T-helper 2 cell (primary cell): Measurements from ENCODE around the gene SYCP1.
"Not testable (repeated sequence)": the region's sequence is repeated elsewhere in the genome, so short reads cannot be mapped to it uniquely, and the experiment has no call there.

Experiments used
- DNase-seq, 5 experiments: peaks; one replicate each; pipeline versions ENCODE4 v3.0.0 to v3.0.0-alpha.2; 2012 to 2022
- total RNA-seq, 2 donors: gene quantifications; one replicate each; lab custom pipeline; 2026; lab: John Stamatoyannopoulos, UW

Gene SYCP1, protein sequence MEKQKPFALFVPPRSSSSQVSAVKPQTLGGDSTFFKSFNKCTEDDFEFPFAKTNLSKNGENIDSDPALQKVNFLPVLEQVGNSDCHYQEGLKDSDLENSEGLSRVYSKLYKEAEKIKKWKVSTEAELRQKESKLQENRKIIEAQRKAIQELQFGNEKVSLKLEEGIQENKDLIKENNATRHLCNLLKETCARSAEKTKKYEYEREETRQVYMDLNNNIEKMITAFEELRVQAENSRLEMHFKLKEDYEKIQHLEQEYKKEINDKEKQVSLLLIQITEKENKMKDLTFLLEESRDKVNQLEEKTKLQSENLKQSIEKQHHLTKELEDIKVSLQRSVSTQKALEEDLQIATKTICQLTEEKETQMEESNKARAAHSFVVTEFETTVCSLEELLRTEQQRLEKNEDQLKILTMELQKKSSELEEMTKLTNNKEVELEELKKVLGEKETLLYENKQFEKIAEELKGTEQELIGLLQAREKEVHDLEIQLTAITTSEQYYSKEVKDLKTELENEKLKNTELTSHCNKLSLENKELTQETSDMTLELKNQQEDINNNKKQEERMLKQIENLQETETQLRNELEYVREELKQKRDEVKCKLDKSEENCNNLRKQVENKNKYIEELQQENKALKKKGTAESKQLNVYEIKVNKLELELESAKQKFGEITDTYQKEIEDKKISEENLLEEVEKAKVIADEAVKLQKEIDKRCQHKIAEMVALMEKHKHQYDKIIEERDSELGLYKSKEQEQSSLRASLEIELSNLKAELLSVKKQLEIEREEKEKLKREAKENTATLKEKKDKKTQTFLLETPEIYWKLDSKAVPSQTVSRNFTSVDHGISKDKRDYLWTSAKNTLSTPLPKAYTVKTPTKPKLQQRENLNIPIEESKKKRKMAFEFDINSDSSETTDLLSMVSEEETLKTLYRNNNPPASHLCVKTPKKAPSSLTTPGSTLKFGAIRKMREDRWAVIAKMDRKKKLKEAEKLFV
- total RNA-seq = 0 to 0.07 reads per million in 2 donors

GRCh38 chr1:114854693-114855320 is at the start of gene SYCP1:
Gene SYCP1 (plus strand): TSS chr1:114854863. CDS start chr1:114855465, 602 bp downstream.
- peak in 1 of 5 experiments; percentile 3 for DNase-seq

DNA sequence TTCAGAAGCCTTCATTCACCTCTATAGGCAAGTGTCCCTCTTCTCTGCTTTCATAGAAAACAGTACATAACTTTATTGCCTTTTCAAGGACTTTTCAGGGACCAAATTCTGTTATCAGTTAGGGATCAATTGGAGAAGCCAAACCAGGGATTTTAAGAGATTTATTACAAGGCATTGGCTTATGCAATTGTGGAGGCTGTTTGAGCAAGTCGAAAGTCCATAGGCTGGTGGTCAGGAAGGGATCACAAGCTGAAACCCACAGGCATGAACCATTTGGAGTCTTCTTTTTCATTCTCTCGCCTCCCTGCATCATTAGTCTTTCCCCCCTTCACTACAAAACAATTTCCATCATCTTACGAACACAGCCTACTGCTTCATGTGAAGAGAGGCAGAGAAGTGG is 34.8 kb upstream of the SYCP1 start:
- DNase-seq = no peak

GRCh38 chr1:114820392-114820791 is 34.3 kb upstream of the SYCP1 start:
- no peak for DNase-seq

DNA sequence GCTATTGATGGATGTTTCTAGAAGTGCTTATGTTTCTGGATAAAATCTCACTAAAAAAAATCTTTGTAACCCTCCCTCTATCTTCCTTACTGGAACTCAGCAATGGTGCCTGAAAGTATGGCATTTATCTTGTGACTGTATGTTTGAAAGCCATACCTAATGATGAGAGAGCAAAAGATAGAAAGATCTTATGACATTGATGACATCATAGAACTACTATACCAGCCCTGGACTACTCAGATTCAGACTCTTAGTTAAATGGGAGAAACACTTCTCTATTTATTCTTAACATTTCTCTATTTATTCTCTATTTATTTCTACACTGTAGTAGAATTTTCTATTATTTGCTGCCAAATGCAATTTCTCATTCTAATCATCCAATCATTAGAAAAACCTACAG is 32.7 kb upstream of the SYCP1 start:
- DNase-seq = no peak

GRCh38 chr1:114828251-114828650 is 26.4 kb upstream of the SYCP1 start:
- DNase-seq = no peak

DNA sequence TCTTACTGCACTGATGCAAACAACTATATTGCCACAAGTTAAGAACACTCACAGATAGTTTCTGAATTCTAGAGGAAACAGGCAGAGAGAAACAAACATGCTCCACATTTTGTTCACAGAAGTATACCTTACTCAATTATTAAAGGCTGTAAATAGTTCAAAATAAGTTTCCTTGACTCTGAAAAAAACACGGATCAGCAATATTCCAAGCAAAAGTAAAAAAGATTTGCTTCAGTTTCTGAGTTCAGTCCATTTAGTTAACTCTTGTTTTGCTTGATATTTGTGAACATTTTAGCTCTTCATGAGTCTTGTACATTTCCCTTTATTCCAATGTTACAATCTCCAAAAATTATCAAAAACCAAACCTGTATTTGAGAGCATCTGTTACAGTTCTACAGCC is 24.6 kb upstream of the SYCP1 start:
- DNase-seq = not testable (repeated sequence)

DNA sequence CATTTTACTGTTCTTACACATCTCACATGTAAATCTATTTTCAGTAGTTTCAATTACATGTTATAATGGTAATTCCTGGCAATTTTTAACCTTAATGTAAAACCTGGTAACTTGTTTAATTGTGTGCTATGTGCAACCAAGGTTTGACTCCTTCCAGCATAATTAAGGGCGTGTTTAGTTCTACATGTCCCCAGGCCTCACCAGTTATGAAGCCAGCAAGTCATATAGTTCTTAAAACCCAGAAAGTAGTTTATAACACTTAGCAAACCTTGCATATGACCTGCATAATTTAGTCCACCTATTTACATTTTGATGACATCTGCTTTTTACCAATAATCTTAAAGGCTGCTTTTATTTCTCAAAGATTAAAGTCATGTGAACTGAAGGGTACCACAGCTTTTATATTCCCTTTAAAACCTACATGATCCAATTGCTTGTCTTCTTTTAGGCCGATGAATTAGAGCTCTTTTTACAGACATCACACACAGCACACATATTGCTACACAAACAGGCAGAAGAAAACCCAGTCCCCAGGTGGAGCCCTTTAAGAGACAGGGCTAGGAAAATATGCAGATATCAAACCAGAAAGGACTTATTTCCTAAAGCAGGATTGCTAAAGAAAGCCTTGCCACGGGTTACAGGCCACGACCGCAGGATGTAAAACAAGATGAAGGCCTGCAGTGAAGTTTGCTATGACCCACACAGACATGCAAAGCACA is 23.2 kb upstream of the SYCP1 start:
- no peak for DNase-seq

DNA sequence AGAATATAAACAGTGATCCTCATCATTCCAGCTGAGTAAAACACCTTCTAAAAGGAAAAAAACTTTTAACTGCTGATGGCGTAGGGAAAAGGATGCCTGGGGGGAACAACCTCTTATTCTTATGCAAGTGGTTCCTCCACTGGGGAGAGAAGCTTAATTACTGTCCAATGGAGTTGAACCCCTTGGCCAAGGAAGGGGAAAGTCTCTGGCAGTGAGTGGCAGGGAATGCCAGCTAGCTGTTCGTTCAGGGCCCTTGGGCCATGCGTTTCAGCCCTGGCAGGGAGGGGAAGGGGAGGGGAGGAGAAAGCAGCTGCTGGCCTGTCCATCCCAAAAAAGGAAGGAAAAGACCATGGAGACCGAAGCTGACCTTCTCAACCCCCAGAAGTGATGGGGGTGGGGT is 22.6 kb upstream of the SYCP1 start:
- DNase-seq = no peak

DNA sequence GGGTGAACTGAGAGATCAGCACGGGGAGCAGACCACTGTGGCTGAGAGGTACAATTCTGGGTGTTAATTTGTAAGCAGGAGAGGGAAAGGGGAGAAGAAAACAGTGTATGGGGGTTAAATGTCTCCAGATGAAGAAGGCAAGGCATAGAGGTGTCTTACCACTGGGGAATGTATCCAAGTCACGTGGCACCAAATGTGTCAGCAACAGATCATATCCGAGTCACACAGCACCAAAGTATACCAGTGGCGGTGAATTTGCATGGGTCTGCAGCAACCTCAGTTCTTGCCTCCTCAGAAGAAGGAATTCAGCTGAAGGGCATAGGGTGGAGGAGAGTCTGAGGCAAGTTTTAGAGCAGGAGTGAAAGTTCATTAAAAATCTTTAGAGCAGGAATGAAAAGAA is 21.2 kb upstream of the SYCP1 start:
- DNase-seq = no peak

- no peak for DNase-seq
Observed at GRCh38 chr1:114844270-114844669, 10.4 kb upstream of the SYCP1 start.

GRCh38 chr1:114853584-114853983 is 1.1 kb upstream of the SYCP1 start:
- no peak for DNase-seq

GRCh38 chr1:114861384-114861783 is 6.7 kb downstream of the SYCP1 start:
- no peak for DNase-seq

DNA sequence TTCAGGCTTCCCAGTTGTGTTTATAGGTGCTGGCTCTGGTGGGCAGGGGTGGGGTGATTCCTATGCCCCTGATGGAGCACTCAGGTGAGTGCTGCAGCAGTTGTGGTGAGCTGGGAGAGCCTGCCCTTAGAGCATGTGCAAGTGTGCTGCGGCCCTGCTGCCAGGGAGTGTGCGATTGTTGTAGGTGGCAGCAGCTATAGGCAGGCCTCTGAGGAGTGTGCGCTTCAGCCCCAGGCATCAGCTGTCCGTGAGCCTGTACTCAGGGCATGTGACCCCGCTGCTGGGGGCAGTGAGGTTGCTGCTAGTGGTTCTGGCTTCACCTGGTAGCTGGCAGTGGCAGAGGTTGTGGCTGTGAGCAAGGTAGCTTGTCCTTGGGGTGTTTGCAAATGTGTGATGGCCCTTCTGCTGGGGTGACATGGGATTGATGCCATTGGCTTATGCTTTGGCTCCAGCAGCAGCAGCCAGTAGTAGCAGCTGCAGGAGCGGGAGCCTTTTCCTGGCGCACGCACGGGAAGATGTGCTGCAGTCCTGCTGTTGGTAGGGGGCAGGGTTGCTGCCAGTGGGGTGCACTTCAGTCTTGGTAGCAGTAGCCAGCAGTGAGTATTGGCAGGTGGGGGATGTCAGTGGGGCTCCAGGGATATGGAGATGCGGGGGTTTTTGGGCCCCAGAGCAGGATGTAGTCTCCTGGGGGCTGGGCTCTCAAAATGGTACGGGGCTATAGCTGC is 37.7 kb downstream of the SYCP1 start:
- no peak for DNase-seq

DNA sequence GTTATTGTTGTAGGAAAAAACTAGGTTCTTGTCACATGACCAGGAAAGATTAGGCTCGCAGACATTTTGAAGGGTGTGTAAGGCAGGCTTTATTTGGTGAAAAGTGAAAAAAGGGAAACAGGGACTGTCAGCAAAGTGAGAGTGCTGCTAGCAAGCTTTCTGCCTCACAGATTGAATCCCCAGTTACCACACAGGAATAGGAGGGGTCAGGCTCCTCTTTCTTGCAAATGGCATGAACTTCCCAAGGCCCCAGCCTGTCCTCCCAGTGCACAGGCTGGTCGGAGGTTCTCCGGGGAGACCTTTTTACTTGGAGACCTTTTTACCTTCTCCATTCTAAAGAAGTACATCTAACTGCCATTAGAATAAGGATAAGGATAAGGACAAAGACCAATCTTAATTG is 42.1 kb downstream of the SYCP1 start:
- DNase-seq = no peak

- no peak for DNase-seq
Observed at GRCh38 chr1:114901814-114902213, 47.2 kb downstream of the SYCP1 start.

GRCh38 chr1:114902343-114902742 is 47.7 kb downstream of the SYCP1 start:
- no peak for DNase-seq

- DNase-seq = no peak
Observed at GRCh38 chr1:114903480-114903879, 48.8 kb downstream of the SYCP1 start.

DNA sequence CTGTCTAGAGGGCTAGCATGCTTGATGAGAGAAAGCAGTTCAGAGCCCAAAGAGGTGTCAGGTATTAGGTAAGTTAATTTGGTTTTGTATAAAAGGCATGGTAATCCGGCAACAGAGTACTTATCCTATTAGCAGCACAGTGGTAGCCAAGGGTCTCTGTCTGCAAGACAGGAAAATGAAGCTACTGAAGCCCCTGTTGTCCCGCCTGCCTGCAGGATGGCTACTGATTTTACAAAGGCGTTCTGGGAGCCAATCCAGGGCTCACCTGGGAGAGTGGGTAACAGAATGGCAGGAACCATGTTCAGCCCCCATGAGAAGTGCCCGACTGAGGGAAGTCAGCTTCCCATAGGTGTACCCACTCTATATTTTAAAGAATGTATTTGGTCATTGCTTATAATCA is 61.1 kb downstream of the SYCP1 start:
- not testable (repeated sequence) for DNase-seq

DNA sequence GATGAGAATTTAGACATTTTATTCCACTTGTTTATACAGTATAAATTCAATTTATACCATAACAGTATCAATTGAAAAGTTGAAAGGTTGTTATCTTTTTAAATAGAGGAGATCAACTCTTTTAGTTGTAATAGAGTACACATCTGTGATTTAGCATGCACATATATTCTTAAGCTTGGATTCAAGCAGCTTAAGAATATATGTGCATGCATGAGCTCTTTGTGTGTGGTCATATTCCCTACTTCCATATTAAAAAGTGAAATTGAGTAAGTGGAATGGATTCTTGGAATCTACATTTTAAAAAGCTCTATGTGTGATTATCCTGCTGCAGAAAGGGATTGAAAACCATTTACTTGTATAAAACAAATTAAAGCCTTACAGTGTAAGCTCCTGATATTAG is 71.9 kb downstream of the SYCP1 start:
- DNase-seq = no peak

DNA sequence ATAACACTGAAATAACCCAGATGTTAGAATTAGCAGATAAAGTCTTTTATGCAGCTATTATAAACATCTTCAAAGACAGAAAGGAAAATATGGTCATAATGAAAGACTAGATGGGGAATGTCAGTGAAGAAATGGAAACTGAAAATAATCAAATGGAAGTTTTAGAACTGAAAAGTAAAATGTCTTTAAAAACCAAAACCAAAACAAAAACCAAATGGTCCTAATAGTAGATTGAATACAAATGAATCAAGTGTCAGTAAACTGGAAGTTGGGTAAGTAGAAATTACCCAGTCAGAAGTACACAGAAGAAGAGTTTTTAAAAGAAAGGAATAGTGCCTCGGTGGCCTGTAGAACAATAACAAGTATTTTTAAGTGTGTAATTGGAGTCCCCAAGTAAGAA is 72.7 kb downstream of the SYCP1 start:
- no peak for DNase-seq

DNA sequence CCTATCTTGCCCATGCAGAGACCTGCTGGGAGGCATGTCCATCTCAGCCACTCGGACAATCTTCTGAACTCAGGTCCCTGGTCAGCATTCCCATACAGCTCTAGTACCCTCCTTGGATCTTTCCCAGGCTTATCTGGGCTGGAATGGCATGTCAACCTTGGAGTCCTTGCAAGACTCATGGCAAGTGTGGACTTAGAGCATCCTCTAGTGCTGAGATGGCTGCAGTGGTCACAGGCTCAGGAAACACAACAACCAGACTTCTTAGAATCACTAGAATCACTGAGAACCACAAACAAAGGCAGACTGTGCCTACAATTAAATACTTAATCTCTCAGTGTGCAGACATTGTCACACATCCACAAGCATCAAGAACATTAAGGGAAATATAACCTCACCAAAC is 101.9 kb downstream of the SYCP1 start:
- peak in 1 of 5 experiments; percentile 7 for DNase-seq

GRCh38 chr1:114959423-114959822 is 104.8 kb downstream of the SYCP1 start:
- DNase-seq = no peak
